Measurements from ENCODE around the gene C2orf80.

Gene C2orf80

DNA sequence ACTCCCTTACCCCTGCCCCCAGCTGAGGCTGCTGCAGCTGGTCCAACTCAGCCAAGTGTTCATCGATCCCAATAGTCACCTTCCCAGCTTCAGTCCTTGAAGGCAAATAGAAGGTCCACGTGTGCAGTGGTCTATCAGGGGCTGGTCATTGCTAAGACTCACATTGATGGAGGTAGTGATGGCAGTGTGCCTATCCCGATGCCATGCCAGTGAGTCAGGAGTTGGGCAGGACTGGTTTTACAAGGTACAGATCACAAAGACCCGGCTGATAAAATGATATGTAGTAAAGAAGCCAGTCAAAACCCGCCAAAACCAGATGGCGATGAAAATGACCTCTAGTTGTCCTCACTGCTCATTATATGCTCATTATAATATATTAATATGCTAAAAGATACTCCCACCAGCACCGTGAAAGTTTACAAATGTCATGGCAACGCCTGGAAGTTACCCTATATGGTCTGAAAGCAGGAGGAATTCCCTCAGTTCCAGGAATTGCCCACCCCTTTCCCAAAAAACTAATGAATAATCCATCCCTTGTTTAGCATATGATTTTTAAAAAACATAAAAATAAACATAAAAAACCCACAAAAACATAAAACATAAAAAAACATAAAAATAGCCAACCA, 2.9 kb upstream of the C2orf80 start:
- no peak overlapping the region for H3K4me3 ChIP-seq (replicated peaks; ENCODE audit: low read depth, low read length)
- TF ChIP-seq, protein P1, sequence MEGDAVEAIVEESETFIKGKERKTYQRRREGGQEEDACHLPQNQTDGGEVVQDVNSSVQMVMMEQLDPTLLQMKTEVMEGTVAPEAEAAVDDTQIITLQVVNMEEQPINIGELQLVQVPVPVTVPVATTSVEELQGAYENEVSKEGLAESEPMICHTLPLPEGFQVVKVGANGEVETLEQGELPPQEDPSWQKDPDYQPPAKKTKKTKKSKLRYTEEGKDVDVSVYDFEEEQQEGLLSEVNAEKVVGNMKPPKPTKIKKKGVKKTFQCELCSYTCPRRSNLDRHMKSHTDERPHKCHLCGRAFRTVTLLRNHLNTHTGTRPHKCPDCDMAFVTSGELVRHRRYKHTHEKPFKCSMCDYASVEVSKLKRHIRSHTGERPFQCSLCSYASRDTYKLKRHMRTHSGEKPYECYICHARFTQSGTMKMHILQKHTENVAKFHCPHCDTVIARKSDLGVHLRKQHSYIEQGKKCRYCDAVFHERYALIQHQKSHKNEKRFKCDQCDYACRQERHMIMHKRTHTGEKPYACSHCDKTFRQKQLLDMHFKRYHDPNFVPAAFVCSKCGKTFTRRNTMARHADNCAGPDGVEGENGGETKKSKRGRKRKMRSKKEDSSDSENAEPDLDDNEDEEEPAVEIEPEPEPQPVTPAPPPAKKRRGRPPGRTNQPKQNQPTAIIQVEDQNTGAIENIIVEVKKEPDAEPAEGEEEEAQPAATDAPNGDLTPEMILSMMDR (IDR thresholded peaks at IDR 0.05; ENCODE audit: low read length, missing control alignments): no peak
- DNase-seq (ENCODE audit: low read depth): no peak

DNA sequence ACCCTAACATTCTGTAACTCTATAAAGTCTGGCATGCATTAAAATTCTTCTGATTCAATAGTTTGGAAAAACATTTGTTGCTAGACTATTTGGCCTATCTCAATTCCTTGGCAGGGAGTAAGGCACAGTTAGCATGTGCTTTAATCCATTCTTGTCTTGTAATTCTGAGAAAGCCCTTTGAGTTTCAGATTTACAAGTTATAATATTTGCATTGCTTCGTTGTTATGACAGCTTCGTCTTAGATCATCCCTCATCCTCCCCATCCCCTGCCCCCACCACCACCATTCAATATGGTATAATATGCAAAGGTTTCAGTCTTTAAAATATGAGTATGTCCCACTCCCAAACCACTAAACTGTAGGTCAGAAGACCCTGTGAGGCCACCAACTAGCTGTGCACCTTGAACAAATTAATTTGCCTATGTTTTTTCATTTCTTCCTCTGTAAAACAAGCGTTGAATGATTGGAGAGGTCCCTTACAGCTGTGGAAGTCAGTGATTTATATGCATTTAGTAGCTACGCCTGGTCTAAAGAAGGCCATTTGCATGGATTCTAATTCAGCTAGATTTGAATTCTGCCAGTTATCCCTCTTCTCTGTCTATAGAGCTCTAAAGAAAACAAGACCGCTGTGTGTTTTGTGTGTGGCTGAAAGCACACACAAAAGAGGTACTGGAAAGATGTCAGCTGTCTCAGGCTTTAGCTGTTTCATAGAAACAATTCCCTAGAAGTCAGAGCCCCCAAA, 591 bp downstream of the C2orf80 start:
- H3K4me3 ChIP-seq (replicated peaks; ENCODE audit: low read depth, low read length): no peak overlapping the region
- TF ChIP-seq, protein P1 (IDR thresholded peaks at IDR 0.05; ENCODE audit: low read length, missing control alignments): no peak
- no peak for DNase-seq (ENCODE audit: low read depth)

DNA sequence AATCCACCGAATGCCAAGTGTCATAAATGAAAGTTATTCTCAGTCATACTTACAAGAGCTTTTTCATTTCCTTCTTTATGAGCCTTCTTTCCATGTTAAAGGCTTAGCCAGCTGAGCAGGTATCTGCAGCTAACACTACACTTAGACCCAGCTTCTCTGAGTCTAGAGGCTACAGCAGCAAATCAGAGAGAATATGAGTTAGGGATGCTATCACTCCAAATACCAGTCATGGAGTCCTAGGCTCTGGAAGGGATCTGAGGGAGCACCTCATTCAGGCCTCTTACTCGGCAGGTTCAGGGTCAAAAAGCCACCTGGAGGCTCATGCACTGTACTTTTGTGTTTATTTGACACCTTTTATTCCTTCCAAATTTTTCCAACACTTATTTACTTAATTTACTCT, 2.9 kb downstream of the C2orf80 start:
- DNase-seq (ENCODE audit: low read depth): no peak
- H3K4me3 ChIP-seq (replicated peaks; ENCODE audit: low read depth, low read length): no peak overlapping the region
- TF ChIP-seq, protein P1 (IDR thresholded peaks at IDR 0.05; ENCODE audit: low read length, missing control alignments): no peak

DNA sequence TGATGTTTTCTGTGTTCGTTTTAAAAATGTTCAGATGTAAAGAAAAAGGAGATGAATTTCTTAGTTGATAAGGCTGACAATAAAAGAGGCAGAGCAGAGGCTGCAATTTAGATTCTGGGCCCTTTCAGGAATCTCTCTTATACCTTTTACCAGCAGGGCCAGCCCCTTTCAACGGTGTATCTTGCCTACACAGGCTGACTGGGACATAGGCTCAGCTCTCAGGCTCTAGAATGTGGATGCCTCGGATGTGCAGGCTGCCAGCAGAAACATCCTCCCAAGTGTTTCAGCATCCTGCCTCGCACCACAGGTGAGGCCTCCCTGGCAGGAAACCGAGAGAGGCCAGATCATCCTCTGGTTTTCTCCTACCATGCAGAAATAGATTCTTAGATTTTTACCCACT, 3.4 kb downstream of the C2orf80 start:
- DNase-seq (ENCODE audit: low read depth): no peak
- no peak overlapping the region for H3K4me3 ChIP-seq (replicated peaks; ENCODE audit: low read depth, low read length)
- TF ChIP-seq, protein P1 (IDR thresholded peaks at IDR 0.05; ENCODE audit: low read length, missing control alignments): no peak

DNA sequence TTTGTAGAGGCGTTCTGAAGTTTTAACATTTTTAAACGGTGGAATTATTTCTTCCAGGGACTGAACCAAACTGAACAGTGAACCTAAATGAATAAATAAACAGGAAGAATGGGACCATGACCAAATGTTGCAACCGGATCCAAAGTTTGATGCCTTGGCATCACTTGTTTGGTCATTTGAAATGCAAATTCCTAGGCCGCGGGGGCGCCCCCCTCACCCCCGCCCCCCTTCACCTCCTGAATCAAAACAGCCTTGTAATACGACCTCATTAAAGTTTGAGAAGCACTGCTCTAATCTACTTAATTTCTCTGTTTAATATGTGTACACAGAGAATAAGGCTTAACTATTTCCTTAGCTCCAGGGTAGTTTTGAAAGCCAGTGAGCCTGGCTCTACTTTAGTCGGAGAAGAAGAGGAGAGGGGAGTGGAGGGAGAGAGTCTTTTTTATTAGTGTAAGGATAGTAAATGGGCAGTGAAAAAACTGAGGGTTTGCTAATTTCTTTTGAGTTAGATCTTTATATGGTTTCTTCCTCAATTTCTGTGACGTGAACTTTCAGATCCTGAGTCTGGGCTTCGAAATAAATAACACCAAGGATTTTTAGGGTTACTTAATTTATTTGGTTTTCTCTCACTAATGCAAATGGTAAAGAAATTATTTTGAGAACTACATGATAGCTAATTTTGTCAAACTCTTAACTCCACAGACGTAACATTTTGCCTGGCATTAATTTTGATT, 5.7 kb downstream of the C2orf80 start:
- no peak overlapping the region for H3K4me3 ChIP-seq (replicated peaks; ENCODE audit: low read depth, low read length)
- TF ChIP-seq, protein P1 (IDR thresholded peaks at IDR 0.05; ENCODE audit: low read length, missing control alignments): no peak
- DNase-seq (ENCODE audit: low read depth): no peak

DNA sequence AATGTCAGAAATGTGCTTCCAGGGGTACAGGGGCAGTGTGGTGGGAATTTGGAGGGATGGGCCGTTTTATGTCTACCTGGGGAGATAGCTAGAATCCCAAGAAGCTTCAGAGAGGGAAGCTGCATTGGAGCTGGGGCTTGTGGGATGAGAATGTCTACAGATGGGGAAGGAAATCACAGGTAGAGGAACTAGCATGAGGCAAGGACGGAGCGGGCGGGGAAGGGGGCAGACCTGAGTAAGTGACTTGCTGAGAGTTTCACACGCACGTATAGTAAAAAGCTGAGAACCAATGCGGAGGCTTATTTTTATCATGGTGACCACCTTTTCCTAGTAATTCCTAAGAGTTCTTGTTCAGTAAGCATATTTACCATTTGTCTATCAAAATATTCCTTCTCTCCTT, 6.3 kb downstream of the C2orf80 start:
- no peak for DNase-seq (ENCODE audit: low read depth)
- TF ChIP-seq, protein P1 (IDR thresholded peaks at IDR 0.05; ENCODE audit: low read length, missing control alignments): no peak

More for the DNA sequence above, 6.3 kb downstream of the C2orf80 start:
- no peak overlapping the region for H3K4me3 ChIP-seq (replicated peaks; ENCODE audit: low read depth, low read length)
